Prostate gland (tissue), 2 donors: ENCODE results near the gene SGO2.
"Not testable (repeated sequence)": the region's sequence is repeated elsewhere in the genome, so short reads cannot be mapped to it uniquely, and the experiment has no call there.

Source experiments
- POLR2A ChIP-seq: fragments of 450-650 bp; IDR thresholded peaks from one replicate; pipeline ENCODE4 v1.6.1; 2016; ENCODE audit warnings: antibody characterized with exemption, mild to moderate bottlenecking
- TF ChIP-seq, protein P1 (sequence below), 4 experiments: fragments of 200-600 bp in 2 of 4; fragments of 450-650 bp in 2 of 4; sonication (generic) in 2 of 4; IDR thresholded peaks; 1 replicate in 3 of 4; 2 replicates in 1 of 4; pipeline ENCODE4 v1.5.1; 2016 to 2019; ENCODE audit warnings: antibody characterized with exemption in 4 of 4, mild to moderate bottlenecking in 2 of 4, moderate library complexity in 2 of 4

DNA sequence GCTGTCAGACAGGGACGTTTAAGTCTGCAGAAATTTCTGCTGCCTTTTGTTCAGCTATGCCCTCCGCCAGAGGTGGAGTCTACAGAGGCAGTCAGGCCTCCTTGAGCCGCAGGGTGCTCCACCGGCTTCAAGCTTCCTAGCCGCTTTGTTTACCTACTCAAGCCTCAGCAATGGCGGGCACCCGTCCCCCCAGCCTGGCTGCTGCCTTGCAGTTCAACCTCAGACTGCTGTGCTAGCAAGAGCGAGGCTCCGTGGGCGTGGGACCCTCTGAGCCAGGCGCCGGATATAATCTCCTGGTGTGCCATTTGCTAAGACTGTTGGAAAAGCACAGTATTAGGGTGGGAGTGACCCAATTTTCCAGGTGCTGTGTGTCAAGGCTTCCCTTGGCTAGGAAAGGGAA lies 40.6 kb downstream of the SGO2 start:
- not testable (repeated sequence) for TF ChIP-seq POLR2A
- TF ChIP-seq, protein P1, sequence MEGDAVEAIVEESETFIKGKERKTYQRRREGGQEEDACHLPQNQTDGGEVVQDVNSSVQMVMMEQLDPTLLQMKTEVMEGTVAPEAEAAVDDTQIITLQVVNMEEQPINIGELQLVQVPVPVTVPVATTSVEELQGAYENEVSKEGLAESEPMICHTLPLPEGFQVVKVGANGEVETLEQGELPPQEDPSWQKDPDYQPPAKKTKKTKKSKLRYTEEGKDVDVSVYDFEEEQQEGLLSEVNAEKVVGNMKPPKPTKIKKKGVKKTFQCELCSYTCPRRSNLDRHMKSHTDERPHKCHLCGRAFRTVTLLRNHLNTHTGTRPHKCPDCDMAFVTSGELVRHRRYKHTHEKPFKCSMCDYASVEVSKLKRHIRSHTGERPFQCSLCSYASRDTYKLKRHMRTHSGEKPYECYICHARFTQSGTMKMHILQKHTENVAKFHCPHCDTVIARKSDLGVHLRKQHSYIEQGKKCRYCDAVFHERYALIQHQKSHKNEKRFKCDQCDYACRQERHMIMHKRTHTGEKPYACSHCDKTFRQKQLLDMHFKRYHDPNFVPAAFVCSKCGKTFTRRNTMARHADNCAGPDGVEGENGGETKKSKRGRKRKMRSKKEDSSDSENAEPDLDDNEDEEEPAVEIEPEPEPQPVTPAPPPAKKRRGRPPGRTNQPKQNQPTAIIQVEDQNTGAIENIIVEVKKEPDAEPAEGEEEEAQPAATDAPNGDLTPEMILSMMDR (IDR thresholded peaks at IDR 0.05) = not testable (repeated sequence)
